Stimulated activated naive CD4-positive, alpha-beta T cell (primary cell): Measurements from ENCODE around the gene ARGFX.
"Not testable (repeated sequence)": the region's sequence is repeated elsewhere in the genome, so short reads cannot be mapped to it uniquely, and the experiment has no call there.

Source experiments
- DNase-seq, 6 experiments: peaks; one replicate each; lab custom pipeline; 2025; lab: John Stamatoyannopoulos, UW

ARGFX gene

DNA sequence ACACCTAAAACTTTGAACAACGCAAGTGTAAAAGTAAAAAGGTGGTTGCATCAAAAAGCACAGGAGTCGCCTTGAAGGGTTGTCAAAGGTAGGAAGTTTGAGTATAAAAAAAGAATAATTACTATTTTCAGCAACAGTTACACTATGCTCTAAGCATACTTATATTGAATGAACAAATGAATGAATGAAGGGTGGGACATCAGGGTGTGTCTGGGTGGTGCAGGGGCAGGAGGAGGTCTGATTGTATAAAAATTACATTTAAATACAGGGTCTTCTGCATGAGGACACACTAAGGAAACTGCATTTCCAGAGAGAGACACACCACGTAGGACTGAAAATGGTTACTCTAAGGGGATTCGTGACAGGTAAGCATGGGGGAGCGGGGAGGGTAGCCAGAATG lies at the start of gene ARGFX:
Gene ARGFX (plus strand): TSS at position 301 of the 400 bp plus-strand sequence. CDS start 2,765 bp downstream, outside the sequence.
- no peak for DNase-seq

- no peak for DNase-seq
These were observed 49.6 kb upstream of the ARGFX start for GRCh38 chr3:121517953-121518655.

GRCh38 chr3:121520510-121520909 lies 47.2 kb upstream of the ARGFX start:
- DNase-seq = no peak

DNA sequence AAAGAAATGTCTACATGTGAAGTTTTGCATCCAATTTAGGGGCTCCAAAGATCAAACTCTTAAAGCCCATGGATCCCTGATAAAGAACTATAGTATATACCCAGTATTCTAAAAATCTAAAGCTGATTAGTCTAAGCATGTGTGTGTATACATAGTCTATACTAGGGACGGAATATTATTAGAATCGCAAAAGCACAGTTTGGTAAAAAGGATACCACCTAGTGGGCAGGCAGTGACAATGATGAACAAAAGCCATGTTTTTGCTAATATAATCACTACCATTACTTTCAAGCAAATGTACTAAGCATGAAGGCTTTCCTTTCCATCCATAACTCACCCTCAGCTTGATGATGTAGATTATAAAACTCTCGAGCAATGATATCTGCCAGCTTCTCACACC lies 38.4 kb upstream of the ARGFX start:
- no peak for DNase-seq

DNA sequence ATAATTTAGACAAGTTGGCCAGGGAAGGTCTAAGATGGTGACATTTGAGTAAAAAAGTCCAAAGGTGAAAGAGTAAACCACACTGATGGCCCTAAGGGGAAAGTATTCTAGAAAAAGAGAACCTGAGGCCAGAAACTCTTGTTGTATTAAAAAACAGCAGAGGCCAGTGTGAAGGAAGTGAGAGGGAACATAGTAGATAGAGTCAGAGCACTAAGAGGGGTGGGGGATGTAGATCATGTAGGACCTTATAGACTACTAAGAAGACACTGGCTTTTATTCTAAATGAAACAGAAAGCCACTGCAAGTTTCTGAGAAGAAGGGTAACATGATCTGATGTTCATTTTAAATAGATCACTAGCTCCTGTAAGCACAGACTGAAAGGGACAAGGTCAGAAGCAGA lies 36.5 kb upstream of the ARGFX start:
- DNase-seq = no peak

- DNase-seq = no peak
These were observed 24.8 kb upstream of the ARGFX start for GRCh38 chr3:121542924-121543323.

GRCh38 chr3:121545049-121545573 lies 22.6 kb upstream of the ARGFX start:
- no peak for DNase-seq

DNA sequence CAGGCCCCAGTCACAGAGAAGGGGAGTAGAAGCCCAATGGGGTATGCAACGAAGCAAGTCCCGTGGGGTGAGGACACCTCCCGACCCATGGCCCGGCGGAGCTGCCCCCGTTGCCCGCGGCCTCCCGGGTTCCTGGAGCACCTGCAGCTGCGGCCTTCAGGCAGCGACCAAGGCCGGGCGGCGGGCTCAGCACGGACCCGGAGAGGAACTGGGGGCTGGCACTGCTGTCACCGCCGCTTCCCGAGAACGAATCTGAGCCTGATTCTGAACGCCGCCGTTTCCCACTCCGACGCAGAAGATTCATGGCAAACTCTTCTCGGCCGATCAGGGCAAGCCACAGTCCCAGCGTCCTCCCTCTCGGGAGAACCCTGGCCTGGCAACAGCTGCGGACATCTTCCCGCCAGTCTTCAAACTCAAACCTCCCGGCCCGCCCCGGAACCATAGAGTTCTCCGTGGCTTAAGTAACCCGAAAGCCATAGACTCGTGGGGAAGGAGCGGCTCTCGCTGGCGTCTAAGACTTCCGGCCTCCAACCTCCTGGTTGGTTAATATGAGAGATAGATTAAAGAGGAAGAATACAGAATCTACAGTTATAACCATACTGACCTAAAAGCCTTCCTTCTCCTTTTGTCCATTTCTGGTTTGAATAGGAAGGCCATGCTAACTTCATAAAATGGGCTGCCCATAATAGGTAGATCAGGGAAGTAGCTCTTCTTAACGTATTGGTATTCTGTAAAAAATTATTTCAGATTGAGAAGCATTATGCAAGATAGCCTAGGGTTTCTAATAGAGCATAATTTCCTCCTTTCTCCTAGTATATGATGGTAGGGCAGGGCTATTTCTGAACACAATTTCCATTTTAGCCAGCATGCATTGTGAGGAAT lies 21.9 kb upstream of the ARGFX start, which contains the start of gene POLQ:
Gene POLQ (minus strand): TSS at position 415 of the 882 bp plus-strand sequence. CDS start 111 bp downstream, at position 304.
- peak; percentile 69 to 85 (median 78) for DNase-seq

DNA sequence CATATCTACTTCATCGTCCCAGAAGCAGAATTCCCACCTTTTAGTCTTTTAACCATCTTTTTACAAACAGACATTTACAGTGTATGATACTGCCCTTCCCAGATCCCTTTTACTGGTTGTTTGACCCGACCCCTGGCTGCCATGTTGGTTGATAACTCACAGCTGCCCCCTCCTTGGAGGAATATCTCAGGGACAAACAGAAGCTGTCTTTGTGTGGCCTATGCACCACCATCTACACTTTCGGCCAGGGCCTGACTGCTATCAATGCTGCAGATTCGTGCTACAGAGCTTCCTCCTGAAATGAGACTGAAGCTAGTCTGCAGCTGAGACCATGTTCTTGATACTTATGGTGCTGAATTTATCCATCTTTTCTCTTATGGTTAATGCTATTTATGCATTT lies 15.4 kb upstream of the ARGFX start:
- no peak for DNase-seq

GRCh38 chr3:121552797-121553196 lies 15.0 kb upstream of the ARGFX start:
- no peak for DNase-seq

GRCh38 chr3:121557426-121557934 lies 10.3 kb upstream of the ARGFX start:
- no peak for DNase-seq

DNA sequence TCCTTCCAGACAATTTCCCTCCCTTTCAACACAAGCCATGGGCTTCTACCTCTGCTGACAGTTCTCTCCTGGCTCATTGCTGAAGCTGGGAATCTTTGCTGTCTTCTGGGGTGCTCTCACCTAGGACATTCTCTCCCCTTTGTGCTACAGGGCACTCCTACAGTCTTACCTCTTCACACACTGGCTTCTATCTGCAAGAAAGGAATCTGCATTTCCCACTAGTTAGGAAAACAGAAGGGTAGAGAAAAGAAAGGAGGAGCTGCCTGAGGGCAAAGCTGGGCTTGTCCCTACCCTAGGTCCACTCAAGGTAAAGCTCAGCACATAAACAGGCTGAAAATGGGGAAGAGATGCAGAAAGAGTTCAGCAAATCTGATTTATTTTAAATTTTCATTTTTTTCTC lies 5.6 kb upstream of the ARGFX start:
- DNase-seq = no peak

DNA sequence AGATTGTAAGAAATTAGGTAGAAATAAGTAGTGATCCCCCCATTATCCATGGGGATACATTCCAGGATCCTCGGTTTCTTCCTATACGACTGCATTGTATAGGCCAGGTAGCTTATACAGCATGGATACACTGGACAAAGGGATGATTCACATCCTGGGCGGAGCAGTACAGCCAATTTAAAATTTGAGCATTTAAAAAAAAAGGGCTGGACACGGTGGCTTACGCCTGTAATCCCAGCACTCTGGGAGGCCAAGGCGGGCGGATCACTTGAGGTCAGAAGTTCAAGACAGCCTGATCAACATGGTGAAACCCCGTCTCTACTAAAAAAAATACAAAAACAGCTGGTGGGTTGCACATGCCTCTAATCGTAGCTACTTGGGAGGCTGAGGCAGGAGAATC lies 976 bp upstream of the ARGFX start:
- DNase-seq = no peak

- DNase-seq = no peak
These were observed 6.7 kb downstream of the ARGFX start for GRCh38 chr3:121574449-121574848.

- DNase-seq = no peak
These were observed 13.9 kb downstream of the ARGFX start for GRCh38 chr3:121581691-121582090.

DNA sequence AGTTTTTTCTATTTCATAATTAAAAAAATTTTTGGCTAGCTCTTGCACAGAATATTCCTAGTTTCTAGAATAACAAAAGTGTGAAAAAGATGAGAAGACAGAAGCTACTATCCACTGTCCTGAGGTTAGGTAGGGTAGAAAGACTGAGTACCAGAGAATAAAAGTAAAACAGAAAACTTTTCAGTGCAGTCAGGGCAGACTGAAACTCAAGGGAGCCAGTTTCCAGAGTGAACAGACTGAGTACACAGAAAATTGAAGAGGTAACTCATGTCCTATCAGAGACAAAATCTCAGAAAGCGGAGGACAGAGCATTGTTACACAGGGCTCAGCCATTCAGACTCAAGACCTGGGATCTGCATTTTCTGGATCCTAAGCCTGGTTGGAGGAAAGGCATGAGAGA lies 16.7 kb downstream of the ARGFX start:
- no peak for DNase-seq

GRCh38 chr3:121592856-121593702 lies 25.3 kb downstream of the ARGFX start, which contains the start of gene FBXO40:
FBXO40 (plus strand) TSS chr3:121593379; CDS start chr3:121620576, 27,197 bp downstream.
- DNase-seq = no peak

DNA sequence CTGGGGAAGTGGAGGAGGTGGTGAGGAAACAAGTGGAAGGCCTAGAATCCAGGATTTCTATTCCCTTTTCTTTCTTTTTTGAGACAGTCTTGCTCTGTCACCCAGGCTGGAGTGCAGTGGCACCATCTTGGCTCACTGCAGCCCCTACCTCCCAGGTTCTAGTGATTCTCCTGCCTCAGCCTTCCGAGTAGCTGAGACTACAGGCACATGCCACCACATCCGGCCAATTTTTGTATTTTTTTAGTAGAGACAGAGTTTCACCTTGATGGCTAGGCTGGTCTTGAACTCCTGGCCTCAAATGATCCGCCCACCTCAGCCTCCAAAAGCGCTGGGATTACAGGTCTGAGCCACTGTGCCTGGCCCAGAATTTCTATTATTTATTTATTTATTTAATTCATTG lies 26.1 kb downstream of the ARGFX start:
- DNase-seq = not testable (repeated sequence)

- no peak for DNase-seq
These were observed 27.1 kb downstream of the ARGFX start for GRCh38 chr3:121594850-121595249.

- no peak for DNase-seq
These were observed 28.1 kb downstream of the ARGFX start for GRCh38 chr3:121595765-121596406.

DNA sequence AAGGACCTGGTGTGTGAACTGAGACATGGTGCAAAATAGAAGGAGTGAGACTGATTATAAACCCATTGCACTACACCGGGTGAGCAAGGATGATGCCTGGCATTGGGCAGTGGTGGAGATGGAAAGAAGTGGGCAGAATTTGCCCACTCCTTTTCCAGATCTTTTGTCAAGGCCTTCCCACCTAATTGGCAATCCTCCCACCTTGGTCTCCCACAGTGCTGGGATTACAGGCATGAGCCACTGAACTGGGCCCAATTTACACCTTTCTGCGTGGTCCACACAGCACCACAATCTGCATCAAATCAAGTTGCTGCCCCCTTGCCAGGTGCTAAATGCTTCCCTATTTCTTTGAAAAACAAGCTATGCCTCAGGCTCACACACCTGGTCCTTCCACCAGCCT lies 30.8 kb downstream of the ARGFX start:
- DNase-seq = no peak
